Adrenal gland (tissue), 5 donors: Measurements from ENCODE around the gene PIGU.

Experiments used
- CTCF ChIP-seq, 6 experiments: fragments of 450-650 bp in 4 of 6; fragments of 200-600 bp in 2 of 6; sonication (generic) in 1 of 6; IDR thresholded peaks; 1 replicate in 5 of 6; 2 replicates in 1 of 6; pipeline versions ENCODE4 v1.5.1 to v1.8.0; 2016 to 2021; ENCODE audit warnings: antibody characterized with exemption in 6 of 6, mild to moderate bottlenecking in 2 of 6, moderate library complexity in 1 of 6
- POLR2A ChIP-seq, 2 donors: fragments of 450-650 bp; IDR thresholded peaks; one replicate each; pipeline ENCODE4 v1.6.1; 2017; ENCODE audit warnings: antibody characterized with exemption in 2 of 2, mild to moderate bottlenecking in 2 of 2, moderate library complexity in 1 of 2
- donor health status: DM: no; HTN: no; CAD: no.

- TF ChIP-seq POLR2A (IDR thresholded peaks at IDR 0.05) (no peak), CTCF (IDR thresholded peaks at IDR 0.05) (no peak)
These were observed 40.6 kb upstream of the PIGU start for GRCh38 chr20:34717230-34718095.
